Parathyroid adenoma (tissue), 2 donors: ENCODE results near the gene GPC6.

Experiments used
- H2AFZ ChIP-seq: fragments of 300-600 bp; sonication (generic); one replicate; pipeline ENCODE4 v1.7.0; 2017; ENCODE audit warnings: antibody characterized with exemption, mild to moderate bottlenecking
- H3K27ac ChIP-seq: fragments of 300-600 bp; sonication (generic); one replicate; pipeline ENCODE4 v1.7.0; 2017
- H3K27me3 ChIP-seq: fragments of 300-600 bp; sonication (generic); one replicate; pipeline ENCODE4 v1.7.0; 2017; ENCODE audit warnings: low read length; ENCODE audit not compliant: control insufficient read depth, insufficient read depth
- H3K36me3 ChIP-seq: fragments of 300-600 bp; sonication (generic); one replicate; pipeline ENCODE4 v1.7.0; 2017; ENCODE audit warnings: low read length; ENCODE audit not compliant: control insufficient read depth, insufficient read depth
- H3K4me1 ChIP-seq: fragments of 300-600 bp; sonication (generic); one replicate; pipeline ENCODE4 v1.7.0; 2017; ENCODE audit warnings: control low read depth
- H3K4me2 ChIP-seq: fragments of 300-600 bp; sonication (generic); one replicate; pipeline ENCODE4 v1.7.0; 2017; ENCODE audit warnings: low read length
- H3K4me3 ChIP-seq: fragments of 300-600 bp; sonication (generic); one replicate; pipeline ENCODE4 v1.7.0; 2017; ENCODE audit warnings: low read depth, low read length
- H3K79me2 ChIP-seq: fragments of 300-600 bp; sonication (generic); one replicate; pipeline ENCODE4 v1.7.0; 2017; ENCODE audit warnings: control low read depth
- H3K9ac ChIP-seq: fragments of 300-600 bp; sonication (generic); one replicate; pipeline ENCODE4 v1.7.0; 2017; ENCODE audit warnings: mild to moderate bottlenecking
- H3K9me3 ChIP-seq: fragments of 300-600 bp; sonication (generic); one replicate; pipeline ENCODE4 v1.7.0; 2017; ENCODE audit warnings: low read length; ENCODE audit not compliant: control insufficient read depth
- TF ChIP-seq, protein P1 (sequence below): fragments of 300-600 bp; sonication (generic); IDR thresholded peaks from one replicate; pipeline ENCODE4 v1.7.0; 2017; ENCODE audit warnings: antibody characterized with exemption, mild to moderate bottlenecking
- donor health status: primary hyperparathyroidism.

Gene GPC6

DNA sequence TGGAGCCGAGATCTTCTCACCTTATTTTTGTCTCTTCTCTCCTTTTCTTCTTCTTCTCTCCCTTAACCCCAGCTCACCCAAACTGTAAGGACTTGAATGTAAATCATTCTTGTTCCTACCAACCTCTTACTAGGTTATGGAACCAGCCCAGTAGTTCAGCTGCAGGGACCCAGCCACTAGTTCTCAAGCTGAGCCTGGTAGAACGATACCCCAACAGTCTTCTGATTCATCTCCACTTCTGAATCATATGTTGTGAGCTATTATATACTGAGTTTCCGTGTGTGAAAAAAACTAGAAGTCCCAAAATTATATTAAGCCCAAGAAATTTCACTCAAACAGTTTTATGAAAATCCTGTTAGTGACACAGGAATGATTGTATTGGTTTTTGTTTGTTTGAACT lies 1185.1 kb downstream of the GPC6 start:
- TF ChIP-seq, protein P1, sequence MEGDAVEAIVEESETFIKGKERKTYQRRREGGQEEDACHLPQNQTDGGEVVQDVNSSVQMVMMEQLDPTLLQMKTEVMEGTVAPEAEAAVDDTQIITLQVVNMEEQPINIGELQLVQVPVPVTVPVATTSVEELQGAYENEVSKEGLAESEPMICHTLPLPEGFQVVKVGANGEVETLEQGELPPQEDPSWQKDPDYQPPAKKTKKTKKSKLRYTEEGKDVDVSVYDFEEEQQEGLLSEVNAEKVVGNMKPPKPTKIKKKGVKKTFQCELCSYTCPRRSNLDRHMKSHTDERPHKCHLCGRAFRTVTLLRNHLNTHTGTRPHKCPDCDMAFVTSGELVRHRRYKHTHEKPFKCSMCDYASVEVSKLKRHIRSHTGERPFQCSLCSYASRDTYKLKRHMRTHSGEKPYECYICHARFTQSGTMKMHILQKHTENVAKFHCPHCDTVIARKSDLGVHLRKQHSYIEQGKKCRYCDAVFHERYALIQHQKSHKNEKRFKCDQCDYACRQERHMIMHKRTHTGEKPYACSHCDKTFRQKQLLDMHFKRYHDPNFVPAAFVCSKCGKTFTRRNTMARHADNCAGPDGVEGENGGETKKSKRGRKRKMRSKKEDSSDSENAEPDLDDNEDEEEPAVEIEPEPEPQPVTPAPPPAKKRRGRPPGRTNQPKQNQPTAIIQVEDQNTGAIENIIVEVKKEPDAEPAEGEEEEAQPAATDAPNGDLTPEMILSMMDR, result no peak
- no peaks in the 10 kb centered on the region for H3K27me3 ChIP-seq
- no peak overlapping the region for H3K4me2 ChIP-seq
- no peaks in the 10 kb centered on the region for H3K9me3 ChIP-seq
- H3K4me1 ChIP-seq, result no peaks in the 10 kb centered on the region
- no peak overlapping the region for H3K27ac ChIP-seq
- no peak overlapping the region for H3K4me3 ChIP-seq
- no peaks in the 10 kb centered on the region for H3K36me3 ChIP-seq
- no peak overlapping the region for H2AFZ ChIP-seq
- no peaks in the 10 kb centered on the region for H3K79me2 ChIP-seq
- no peak overlapping the region for H3K9ac ChIP-seq

DNA sequence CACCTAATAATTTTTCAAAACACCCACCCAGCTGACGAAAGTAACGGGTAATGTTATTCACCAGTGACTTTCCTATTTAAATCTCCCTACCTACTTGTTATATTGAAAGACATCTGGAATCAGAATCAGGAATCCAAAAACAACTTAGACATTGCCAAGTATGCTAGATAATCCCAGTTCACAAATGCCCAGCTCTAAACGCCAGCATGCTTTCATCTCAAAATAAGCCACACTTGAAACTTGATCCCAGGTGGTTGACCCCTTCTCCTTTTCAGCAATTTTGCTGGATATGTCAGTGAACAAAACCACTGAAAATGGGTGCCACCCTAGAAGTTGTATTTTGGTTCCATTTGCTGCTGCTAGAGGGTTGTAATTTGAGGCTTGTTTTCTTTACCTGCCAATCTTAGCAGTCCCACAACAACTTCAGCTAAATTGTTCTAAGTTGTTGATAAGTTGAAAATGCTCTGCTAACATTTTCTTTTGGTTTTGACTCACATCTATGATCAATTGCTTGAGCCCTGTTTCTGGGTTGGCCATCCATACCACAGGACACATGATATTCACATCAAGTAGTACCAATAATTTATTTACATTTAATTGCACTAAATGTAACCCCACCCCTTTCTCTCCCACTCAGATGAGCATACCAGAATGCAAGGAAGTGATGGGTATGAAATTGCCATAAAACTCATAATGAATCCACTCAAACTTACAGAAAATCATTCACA lies 1186.4 kb downstream of the GPC6 start:
- Histone ChIP-seq H3K36me3 (no peaks in the 10 kb centered on the region), H3K27ac (no peak overlapping the region), H3K9ac (no peak overlapping the region), H3K4me1 (no peaks in the 10 kb centered on the region), H3K79me2 (no peaks in the 10 kb centered on the region), H3K4me3 (no peak overlapping the region), H2AFZ (no peak overlapping the region), H3K9me3 (no peaks in the 10 kb centered on the region), H3K27me3 (no peaks in the 10 kb centered on the region), H3K4me2 (no peak overlapping the region)
- TF ChIP-seq, protein P1, result no peak

DNA sequence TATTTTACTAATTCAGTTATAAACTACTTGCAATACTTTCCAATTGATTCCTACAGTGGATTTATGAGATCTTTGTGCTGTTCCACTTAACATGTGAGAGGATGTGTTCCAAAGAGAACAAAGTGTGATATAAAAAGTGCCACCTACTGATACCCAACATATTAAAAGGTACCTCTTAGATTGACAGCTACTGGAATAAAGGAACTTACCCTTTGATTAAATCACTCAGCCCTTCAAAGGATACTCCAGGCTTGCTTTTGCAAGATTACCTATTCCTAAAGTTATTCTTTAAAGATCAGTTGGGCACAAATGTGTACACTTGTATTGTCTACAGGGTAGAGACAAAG lies 1187.0 kb downstream of the GPC6 start:
- Histone ChIP-seq H2AFZ (no peak overlapping the region), H3K36me3 (no peaks in the 10 kb centered on the region), H3K27me3 (no peaks in the 10 kb centered on the region), H3K27ac (no peak overlapping the region), H3K9ac (no peak overlapping the region), H3K4me2 (no peak overlapping the region), H3K79me2 (no peaks in the 10 kb centered on the region), H3K9me3 (no peaks in the 10 kb centered on the region), H3K4me1 (no peaks in the 10 kb centered on the region), H3K4me3 (no peak overlapping the region)
- TF ChIP-seq, protein P1, result no peak

DNA sequence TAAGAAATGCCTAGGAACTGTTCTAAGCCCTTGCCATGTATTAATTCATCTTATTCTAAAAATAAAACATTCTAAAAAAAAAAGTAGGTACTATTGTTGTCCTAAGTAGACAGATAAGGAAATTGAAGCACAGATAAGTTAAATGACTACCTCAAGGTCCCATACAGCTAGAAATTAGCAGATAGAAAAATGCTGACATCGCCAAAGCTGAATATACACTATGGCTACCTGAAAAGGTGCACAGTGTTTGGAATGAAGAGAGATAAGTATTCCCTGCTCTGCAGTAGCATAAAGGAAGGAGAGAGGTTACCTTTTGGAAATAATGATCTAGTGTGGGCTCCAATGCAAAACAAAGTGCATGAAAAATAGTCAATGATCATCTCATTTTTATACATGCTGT lies 1187.5 kb downstream of the GPC6 start:
- H3K79me2 ChIP-seq, result no peaks in the 10 kb centered on the region
- H3K9me3 ChIP-seq, result no peaks in the 10 kb centered on the region
- no peaks in the 10 kb centered on the region for H3K27me3 ChIP-seq
- H3K9ac ChIP-seq, result no peak overlapping the region
- no peaks in the 10 kb centered on the region for H3K4me1 ChIP-seq
- H3K27ac ChIP-seq, result no peak overlapping the region
- H2AFZ ChIP-seq, result no peak overlapping the region
- no peak overlapping the region for H3K4me3 ChIP-seq
- no peak overlapping the region for H3K4me2 ChIP-seq
- no peaks in the 10 kb centered on the region for H3K36me3 ChIP-seq
- TF ChIP-seq, protein P1, result no peak

DNA sequence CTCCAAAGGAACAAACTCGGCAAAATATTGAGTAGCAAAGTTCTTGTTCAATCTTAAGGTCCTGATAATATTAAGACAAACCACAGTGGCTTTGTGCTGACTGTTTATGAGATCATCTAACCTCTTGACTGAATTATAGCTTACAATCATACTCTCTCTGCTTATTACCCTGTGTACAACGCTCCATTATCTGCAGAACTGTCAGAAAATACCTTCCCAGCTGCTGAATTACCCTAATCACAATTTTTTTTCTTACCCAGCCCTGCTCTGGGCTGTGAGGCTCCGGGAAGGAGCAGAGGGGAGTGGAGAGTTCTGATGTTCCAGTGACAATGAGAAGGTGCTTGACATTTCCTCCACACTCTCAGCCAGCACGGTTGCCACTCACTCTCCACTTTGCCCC lies 1188.1 kb downstream of the GPC6 start:
- Histone ChIP-seq H2AFZ (no peak overlapping the region), H3K27me3 (no peaks in the 10 kb centered on the region), H3K9me3 (no peaks in the 10 kb centered on the region), H3K36me3 (no peaks in the 10 kb centered on the region), H3K79me2 (no peaks in the 10 kb centered on the region), H3K4me1 (no peaks in the 10 kb centered on the region), H3K9ac (no peak overlapping the region), H3K4me3 (no peak overlapping the region), H3K4me2 (no peak overlapping the region), H3K27ac (no peak overlapping the region)
- TF ChIP-seq, protein P1, result no peak
